ENCODE data around the gene FARS2. TPM values are rescaled to one million over a fixed set of nuclear protein-coding genes. Genes with fewer than 3 reads are reported as not detected.

Gene FARS2
- polyA plus RNA-seq, 3 donors: 12.2 to 21.6 (median 17.7) TPM

- Histone ChIP-seq H3K9me3 (replicated peaks in 1 of 2; ENCODE audit: control insufficient read depth in 1 of 2, insufficient read depth in 1 of 2, low read length in 2 of 2) (no peaks in the 10 kb centered on the region), H3K4me3 (replicated peaks in 1 of 3; ENCODE audit: low read depth in 2 of 3, low read length in 3 of 3) (no peak overlapping the region), H3K27ac (ENCODE audit: low read depth in 1 of 2, low read length in 2 of 2) (no peak overlapping the region), H2AFZ (ENCODE audit: insufficient read depth, low read depth, low read length, poor library complexity, severe bottlenecking) (no peak overlapping the region), H3K4me1 (ENCODE audit: control insufficient read depth in 1 of 2, insufficient read depth in 2 of 2, low read length in 2 of 2) (peaks cover 0 to 11% of the 10 kb centered on the region in 2 donors), H4K20me1 (ENCODE audit: insufficient read depth, low read length) (no peaks in the 10 kb centered on the region), H3K4me2 (replicated peaks; ENCODE audit: extremely low read depth, low read length, poor library complexity, severe bottlenecking) (no peak overlapping the region), H3K79me2 (ENCODE audit: insufficient read depth, low read length) (no peaks in the 10 kb centered on the region), H3K36me3 (replicated peaks in 1 of 2; ENCODE audit: control insufficient read depth in 1 of 2, insufficient read depth in 2 of 2, low read length in 2 of 2) (no peaks in the 10 kb centered on the region), H3K9ac (ENCODE audit: insufficient read depth, low read length, poor library complexity, severe bottlenecking) (no peak overlapping the region), H3K27me3 (ENCODE audit: control insufficient read depth in 2 of 2, insufficient read depth in 2 of 2, low read length in 2 of 2) (no peaks in the 10 kb centered on the region)
- H3K27ac Mint-ChIP-seq: no peak overlapping the region
- H3K9me3 Mint-ChIP-seq: no peaks in the 10 kb centered on the region
- WGBS (ENCODE audit: insufficient coverage): 86% methylated on average over 5 of the region's 10 CpGs
- no peak overlapping the region for H3K4me3 Mint-ChIP-seq
- no peaks in the 10 kb centered on the region for H3K27me3 Mint-ChIP-seq (ENCODE audit: low read depth in 3 of 3)
- H3K36me3 Mint-ChIP-seq: no peaks in the 10 kb centered on the region
- H3K4me1 Mint-ChIP-seq: peaks cover 14% of the 10 kb centered on the region
- intact Hi-C loops (cut with micrococcal nuclease): no loop called here
- DNase-seq: no peak
- TF ChIP-seq CTCF (IDR thresholded peaks at IDR 0.05): no peak
Measured at GRCh38 chr6:5338177-5338960, 77.1 kb downstream of the FARS2 start.

GRCh38 chr6:5339786-5340185 lies 78.5 kb downstream of the FARS2 start:
- Histone ChIP-seq H3K4me1 (ENCODE audit: control insufficient read depth in 1 of 2, insufficient read depth in 2 of 2, low read length in 2 of 2) (peaks cover 0 to 10% of the 10 kb centered on the region in 2 donors), H3K27me3 (ENCODE audit: control insufficient read depth in 2 of 2, insufficient read depth in 2 of 2, low read length in 2 of 2) (no peaks in the 10 kb centered on the region), H3K9me3 (replicated peaks in 1 of 2; ENCODE audit: control insufficient read depth in 1 of 2, insufficient read depth in 1 of 2, low read length in 2 of 2) (no peaks in the 10 kb centered on the region), H4K20me1 (ENCODE audit: insufficient read depth, low read length) (no peaks in the 10 kb centered on the region), H3K27ac (ENCODE audit: low read depth in 1 of 2, low read length in 2 of 2) (no peak overlapping the region), H3K4me2 (replicated peaks; ENCODE audit: extremely low read depth, low read length, poor library complexity, severe bottlenecking) (no peak overlapping the region), H3K9ac (ENCODE audit: insufficient read depth, low read length, poor library complexity, severe bottlenecking) (no peak overlapping the region), H3K79me2 (ENCODE audit: insufficient read depth, low read length) (no peaks in the 10 kb centered on the region), H3K36me3 (replicated peaks in 1 of 2; ENCODE audit: control insufficient read depth in 1 of 2, insufficient read depth in 2 of 2, low read length in 2 of 2) (no peaks in the 10 kb centered on the region), H3K4me3 (replicated peaks in 1 of 3; ENCODE audit: low read depth in 2 of 3, low read length in 3 of 3) (no peak overlapping the region), H2AFZ (ENCODE audit: insufficient read depth, low read depth, low read length, poor library complexity, severe bottlenecking) (no peak overlapping the region)
- H3K4me3 Mint-ChIP-seq: no peak overlapping the region
- H3K27me3 Mint-ChIP-seq (ENCODE audit: low read depth in 3 of 3): no peaks in the 10 kb centered on the region
- peaks cover 17% of the 10 kb centered on the region for H3K4me1 Mint-ChIP-seq
- 67% methylated on average over 1 of the region's 3 CpGs for WGBS (ENCODE audit: insufficient coverage)
- no peaks in the 10 kb centered on the region for H3K9me3 Mint-ChIP-seq
- no peak overlapping the region for H3K27ac Mint-ChIP-seq
- H3K36me3 Mint-ChIP-seq: no peaks in the 10 kb centered on the region
- no peak for DNase-seq
- TF ChIP-seq CTCF (IDR thresholded peaks at IDR 0.05): no peak
- intact Hi-C loops (cut with micrococcal nuclease): no loop called here

Measured in CD14-positive monocyte (primary cell).